Inflammatory macrophage (primary cell): ENCODE results near the gene GAD1.
A peak's percentile ranks its signal among the peaks of the same experiment; 100 is the strongest.

Experiments used
- DNase-seq, 2 donors: peaks; one replicate each; pipeline ENCODE4 v3.0.0-alpha.2; 2020 to 2022

Gene GAD1

GRCh38 chr2:170846314-170846713 lies 29.6 kb downstream of the GAD1 start:
- DNase-seq: no peak

- DNase-seq: no peak
Observed at GRCh38 chr2:170847716-170848115, 31.0 kb downstream of the GAD1 start.

- no peak for DNase-seq
Observed at GRCh38 chr2:170848587-170848986, 31.9 kb downstream of the GAD1 start.

GRCh38 chr2:170850251-170850650 lies 33.6 kb downstream of the GAD1 start:
- DNase-seq: no peak

GRCh38 chr2:170851635-170852034 lies 34.9 kb downstream of the GAD1 start:
- DNase-seq: no peak

GRCh38 chr2:170856066-170856465 lies 39.4 kb downstream of the GAD1 start:
- no peak for DNase-seq

- no peak for DNase-seq
Observed at GRCh38 chr2:170862286-170862902, 45.7 kb downstream of the GAD1 start.

GRCh38 chr2:170863087-170863486 lies 46.4 kb downstream of the GAD1 start:
- DNase-seq: no peak

- DNase-seq: no peak
Observed at GRCh38 chr2:170869036-170869435, 52.3 kb downstream of the GAD1 start.

- no peak for DNase-seq
Observed at GRCh38 chr2:170869461-170869860, 52.8 kb downstream of the GAD1 start.

GRCh38 chr2:170873035-170873692 lies 56.5 kb downstream of the GAD1 start:
- peak; percentile 47 to 58 for DNase-seq

GRCh38 chr2:170878066-170878465 lies 61.4 kb downstream of the GAD1 start:
- no peak for DNase-seq

- no peak for DNase-seq
Observed at GRCh38 chr2:170878505-170878904, 61.8 kb downstream of the GAD1 start.

- no peak for DNase-seq
Observed at GRCh38 chr2:170881840-170882239, 65.2 kb downstream of the GAD1 start.

- DNase-seq: no peak
Observed at GRCh38 chr2:170882758-170883157, 66.1 kb downstream of the GAD1 start.

- no peak for DNase-seq
Observed at GRCh38 chr2:170883683-170884082, 67.0 kb downstream of the GAD1 start.

GRCh38 chr2:170885130-170885791 lies 68.6 kb downstream of the GAD1 start:
- no peak for DNase-seq

GRCh38 chr2:170886386-170886785 lies 69.7 kb downstream of the GAD1 start:
- no peak for DNase-seq

- no peak for DNase-seq
Observed at GRCh38 chr2:170887496-170887895, 70.8 kb downstream of the GAD1 start.

GRCh38 chr2:170887896-170888295 lies 71.2 kb downstream of the GAD1 start:
- DNase-seq: no peak

- no peak for DNase-seq
Observed at GRCh38 chr2:170891893-170892292, 75.2 kb downstream of the GAD1 start.

- no peak for DNase-seq
Observed at GRCh38 chr2:170892391-170892951, 75.8 kb downstream of the GAD1 start.

GRCh38 chr2:170895023-170895757 lies 78.5 kb downstream of the GAD1 start:
- no peak for DNase-seq
